Measurements from ENCODE around the gene TENM4.

Gene TENM4

DNA sequence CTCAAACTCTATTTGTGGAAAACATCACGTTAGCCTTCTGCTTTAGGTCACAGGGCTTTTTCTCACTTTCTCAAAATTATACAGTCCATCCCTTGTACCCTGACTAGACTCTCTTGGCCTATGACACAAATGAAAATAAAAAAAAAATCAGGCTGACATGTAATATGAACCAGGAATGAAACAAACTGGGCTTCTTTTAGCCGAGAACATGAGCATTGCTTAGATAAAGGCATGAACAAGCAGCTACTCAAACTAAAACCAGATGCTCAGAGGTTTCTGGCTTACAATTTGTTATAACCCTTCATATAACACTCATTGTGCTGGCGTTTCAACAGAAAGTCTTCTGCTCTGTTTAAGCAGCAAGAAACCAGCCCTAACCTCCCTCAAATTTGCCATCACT lies 600.6 kb downstream of the TENM4 start:
- TF ChIP-seq CTCF (IDR thresholded peaks at IDR 0.05; ENCODE audit: borderline replicate concordance, extremely low read depth, low read length, poor library complexity, severe bottlenecking) (no peak), EZH2 (IDR thresholded peaks at IDR 0.05; ENCODE audit: borderline replicate concordance, low read depth, low read length, severe bottlenecking) (no peak)
- no peak overlapping the region for H3K4me2 ChIP-seq (ENCODE audit: insufficient read depth, low read length)
- H3K36me3 ChIP-seq (ENCODE audit: insufficient read depth, low read length) = no peaks in the 10 kb centered on the region
- DNase-seq (no peak), ATAC-seq (ENCODE audit: insufficient read depth, low read depth) (no peak)
- peaks cover 24% of the 10 kb centered on the region for H3K27me3 ChIP-seq (ENCODE audit: insufficient read depth, low read length, poor library complexity)
- no peaks in the 10 kb centered on the region for H3K9me3 ChIP-seq (ENCODE audit: insufficient read depth, low read length, severe bottlenecking)
- no peak overlapping the region for H3K27ac ChIP-seq (ENCODE audit: low read length)
- no peaks in the 10 kb centered on the region for H3K79me2 ChIP-seq (ENCODE audit: insufficient read depth, low read length)
- H3K9ac ChIP-seq (ENCODE audit: low read depth, low read length) = no peak overlapping the region
- H3K4me3 ChIP-seq (ENCODE audit: low read depth in 1 of 2, low read length in 2 of 2) = no peak overlapping the region
- no peaks in the 10 kb centered on the region for H4K20me1 ChIP-seq (ENCODE audit: insufficient read depth, low read length)
- H3K4me1 ChIP-seq (ENCODE audit: insufficient read depth, low read length) = no peaks in the 10 kb centered on the region
- no peak overlapping the region for H2AFZ ChIP-seq (ENCODE audit: low read depth, low read length)

GRCh38 chr11:78838417-78838816 lies 602.4 kb downstream of the TENM4 start:
- TF ChIP-seq CTCF (IDR thresholded peaks at IDR 0.05; ENCODE audit: borderline replicate concordance, extremely low read depth, low read length, poor library complexity, severe bottlenecking) = no peak
- no peak for TF ChIP-seq EZH2 (IDR thresholded peaks at IDR 0.05; ENCODE audit: borderline replicate concordance, low read depth, low read length, severe bottlenecking)
- Histone ChIP-seq H3K36me3 (ENCODE audit: insufficient read depth, low read length) (no peaks in the 10 kb centered on the region), H3K9ac (ENCODE audit: low read depth, low read length) (no peak overlapping the region), H3K27me3 (ENCODE audit: insufficient read depth, low read length, poor library complexity) (peaks cover 33% of the 10 kb centered on the region), H3K27ac (ENCODE audit: low read length) (no peak overlapping the region), H3K4me1 (ENCODE audit: insufficient read depth, low read length) (no peaks in the 10 kb centered on the region), H3K4me2 (ENCODE audit: insufficient read depth, low read length) (no peak overlapping the region), H3K9me3 (ENCODE audit: insufficient read depth, low read length, severe bottlenecking) (no peaks in the 10 kb centered on the region), H2AFZ (ENCODE audit: low read depth, low read length) (no peak overlapping the region), H3K4me3 (ENCODE audit: low read depth in 1 of 2, low read length in 2 of 2) (no peak overlapping the region), H4K20me1 (ENCODE audit: insufficient read depth, low read length) (no peaks in the 10 kb centered on the region), H3K79me2 (ENCODE audit: insufficient read depth, low read length) (no peaks in the 10 kb centered on the region)
- DNase-seq = no peak
- ATAC-seq (ENCODE audit: insufficient read depth, low read depth) = no peak

- H3K79me2 ChIP-seq (ENCODE audit: insufficient read depth, low read length) = no peaks in the 10 kb centered on the region
- no peak overlapping the region for H3K4me3 ChIP-seq (ENCODE audit: low read depth in 1 of 2, low read length in 2 of 2)
- no peak overlapping the region for H3K9ac ChIP-seq (ENCODE audit: low read depth, low read length)
- no peak overlapping the region for H2AFZ ChIP-seq (ENCODE audit: low read depth, low read length)
- ATAC-seq (ENCODE audit: insufficient read depth, low read depth) (no peak), DNase-seq (no peak)
- no peaks in the 10 kb centered on the region for H3K9me3 ChIP-seq (ENCODE audit: insufficient read depth, low read length, severe bottlenecking)
- H3K27me3 ChIP-seq (ENCODE audit: insufficient read depth, low read length, poor library complexity) = peaks cover 30% of the 10 kb centered on the region
- H3K27ac ChIP-seq (ENCODE audit: low read length) = no peak overlapping the region
- no peak overlapping the region for H3K4me2 ChIP-seq (ENCODE audit: insufficient read depth, low read length)
- no peaks in the 10 kb centered on the region for H3K36me3 ChIP-seq (ENCODE audit: insufficient read depth, low read length)
- H4K20me1 ChIP-seq (ENCODE audit: insufficient read depth, low read length) = no peaks in the 10 kb centered on the region
- TF ChIP-seq EZH2 (IDR thresholded peaks at IDR 0.05; ENCODE audit: borderline replicate concordance, low read depth, low read length, severe bottlenecking) = no peak
- no peak for TF ChIP-seq CTCF (IDR thresholded peaks at IDR 0.05; ENCODE audit: borderline replicate concordance, extremely low read depth, low read length, poor library complexity, severe bottlenecking)
- no peaks in the 10 kb centered on the region for H3K4me1 ChIP-seq (ENCODE audit: insufficient read depth, low read length)
These were observed 605.2 kb downstream of the TENM4 start for GRCh38 chr11:78835646-78836045.

DNA sequence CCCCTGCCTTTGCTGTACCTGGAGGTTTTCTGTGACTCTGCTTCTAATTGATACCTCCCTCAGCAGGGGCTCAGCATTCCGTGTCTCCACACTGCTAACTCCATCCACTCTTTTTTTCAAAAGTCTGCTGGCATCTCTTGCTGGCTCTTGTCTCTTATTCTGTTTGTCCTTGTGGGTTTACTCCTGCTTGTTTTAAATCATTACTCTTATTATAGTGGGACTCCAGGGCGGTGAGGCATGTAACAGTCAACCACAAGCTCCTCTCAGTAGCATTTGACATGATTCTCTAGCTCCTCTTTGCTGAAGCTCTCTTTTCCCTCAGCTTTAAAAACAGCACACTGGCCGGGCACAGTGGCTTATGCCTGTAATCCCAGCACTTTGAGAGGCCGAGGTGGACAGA lies 605.9 kb downstream of the TENM4 start:
- Histone ChIP-seq H3K9me3 (ENCODE audit: insufficient read depth, low read length, severe bottlenecking) (no peaks in the 10 kb centered on the region), H3K4me1 (ENCODE audit: insufficient read depth, low read length) (no peaks in the 10 kb centered on the region), H3K27ac (ENCODE audit: low read length) (no peak overlapping the region), H3K4me3 (ENCODE audit: low read depth in 1 of 2, low read length in 2 of 2) (no peak overlapping the region), H3K4me2 (ENCODE audit: insufficient read depth, low read length) (no peak overlapping the region), H4K20me1 (ENCODE audit: insufficient read depth, low read length) (no peaks in the 10 kb centered on the region), H3K9ac (ENCODE audit: low read depth, low read length) (no peak overlapping the region), H3K36me3 (ENCODE audit: insufficient read depth, low read length) (no peaks in the 10 kb centered on the region), H2AFZ (ENCODE audit: low read depth, low read length) (no peak overlapping the region), H3K27me3 (ENCODE audit: insufficient read depth, low read length, poor library complexity) (peaks cover 27% of the 10 kb centered on the region), H3K79me2 (ENCODE audit: insufficient read depth, low read length) (no peaks in the 10 kb centered on the region)
- ATAC-seq (ENCODE audit: insufficient read depth, low read depth) (no peak), DNase-seq (no peak)
- no peak for TF ChIP-seq EZH2 (IDR thresholded peaks at IDR 0.05; ENCODE audit: borderline replicate concordance, low read depth, low read length, severe bottlenecking)
- TF ChIP-seq CTCF (IDR thresholded peaks at IDR 0.05; ENCODE audit: borderline replicate concordance, extremely low read depth, low read length, poor library complexity, severe bottlenecking) = no peak

Measured in DND-41 (cell line).